Stimulated activated CD8-positive, alpha-beta memory T cell treated with anti-CD3 and anti-CD28 coated beads, Interleukin-12 subunit alpha, Interleukin-12 subunit beta, amount 100 ng/mL, for 4 hours (primary cell): ENCODE results near the gene TSPAN17.
"Not testable (repeated sequence)": the region's sequence is repeated elsewhere in the genome, so short reads cannot be mapped to it uniquely, and the experiment has no call there.

Source experiments
- DNase-seq: peaks from one replicate; pipeline ENCODE4 v3.0.0-alpha.2; 2020; ENCODE audit warnings: low read depth

The TSPAN17 gene

DNA sequence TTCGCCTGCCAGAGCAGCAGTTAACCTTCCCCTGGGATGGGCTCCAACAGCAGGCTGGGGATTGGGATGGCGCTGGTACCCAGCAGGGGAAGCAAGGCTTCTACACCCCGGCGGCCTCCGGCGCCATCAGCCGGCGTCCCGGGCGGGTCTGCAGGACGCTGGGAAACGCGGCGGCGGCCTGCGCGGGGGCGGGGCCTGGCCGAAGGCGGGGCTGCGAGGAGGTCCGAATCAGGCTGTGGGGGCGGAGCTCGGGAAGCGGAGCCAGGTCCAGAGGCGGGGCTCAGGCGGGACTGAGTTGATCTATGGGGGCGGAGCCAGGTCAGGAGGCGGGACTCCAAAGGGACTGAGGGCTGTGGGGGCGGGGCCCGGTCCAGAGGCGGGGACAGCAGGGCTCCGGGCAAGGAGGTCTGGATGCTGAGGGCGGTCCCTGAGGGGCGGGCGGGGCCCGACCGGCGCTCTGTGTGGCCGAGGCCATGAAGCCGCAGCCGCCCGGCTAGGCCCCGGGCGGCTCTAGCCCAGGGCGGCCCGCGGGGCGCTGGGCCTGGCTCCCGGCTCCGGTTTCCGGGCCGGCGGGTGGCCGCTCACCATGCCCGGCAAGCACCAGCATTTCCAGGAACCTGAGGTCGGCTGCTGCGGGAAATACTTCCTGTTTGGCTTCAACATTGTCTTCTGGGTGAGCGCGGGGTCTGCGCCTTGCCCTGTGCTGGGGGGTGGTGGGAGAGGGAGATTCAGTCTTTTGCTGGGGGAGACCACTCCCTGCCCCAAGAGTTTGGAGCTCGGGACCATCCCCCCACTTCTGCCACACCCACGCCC, at the start of gene TSPAN17:
TSPAN17 (plus strand) TSS at position 455 of the 813 bp plus-strand sequence; CDS start at position 587, 132 bp downstream.
- peak; percentile 94 for DNase-seq

GRCh38 chr5:176599749-176600430, 47.4 kb upstream of the TSPAN17 start:
- not testable (repeated sequence) for DNase-seq

DNA sequence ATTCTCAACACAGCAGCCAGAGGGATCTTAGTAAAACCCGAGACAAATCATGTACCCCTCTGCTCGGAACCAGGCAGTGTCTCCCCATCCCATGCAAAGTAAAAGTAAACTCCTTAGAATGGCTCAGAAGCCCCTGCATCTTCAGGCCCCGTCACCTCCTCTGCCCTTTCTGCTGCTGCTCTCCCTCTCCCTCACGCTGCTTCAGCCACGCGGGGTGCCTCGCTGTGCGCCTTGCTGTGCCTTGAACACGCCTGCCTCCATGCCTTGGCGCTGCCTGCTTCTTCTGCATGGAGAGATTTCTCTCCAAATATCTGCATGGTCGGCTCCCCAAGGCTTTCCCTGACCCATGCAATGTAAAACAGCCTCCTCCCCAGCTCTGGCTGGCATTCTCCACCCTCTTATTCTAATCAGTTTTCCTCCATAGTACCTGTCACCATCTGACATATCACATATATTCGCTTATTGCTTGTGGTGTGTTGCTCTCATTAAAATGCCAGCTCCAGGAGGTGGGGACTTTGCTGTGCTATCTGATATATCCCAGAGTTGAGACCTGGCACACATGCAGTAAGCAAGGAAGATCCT, 45.3 kb upstream of the TSPAN17 start:
- DNase-seq: no peak

DNA sequence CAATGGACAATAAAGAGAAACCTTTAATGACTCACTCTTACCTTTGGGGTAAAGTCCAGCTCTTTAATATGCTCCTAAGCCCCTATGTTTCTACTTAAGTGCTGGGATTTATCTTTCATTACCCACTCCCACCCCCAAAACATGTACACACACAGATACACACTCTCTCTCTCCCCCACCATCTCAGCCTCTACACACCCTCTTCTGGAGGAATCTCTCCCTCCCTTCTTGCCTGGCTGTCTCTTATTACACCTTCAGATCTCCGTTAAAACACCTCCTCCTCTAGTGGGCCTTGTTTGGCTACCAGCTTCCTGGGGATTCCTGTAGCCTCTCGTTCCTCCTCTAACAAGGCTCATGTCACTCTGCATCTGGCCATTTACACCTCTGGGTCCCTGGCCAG, 44.2 kb upstream of the TSPAN17 start:
- DNase-seq: no peak

- DNase-seq: no peak
These were observed 41.3 kb upstream of the TSPAN17 start for GRCh38 chr5:176606032-176606431.

DNA sequence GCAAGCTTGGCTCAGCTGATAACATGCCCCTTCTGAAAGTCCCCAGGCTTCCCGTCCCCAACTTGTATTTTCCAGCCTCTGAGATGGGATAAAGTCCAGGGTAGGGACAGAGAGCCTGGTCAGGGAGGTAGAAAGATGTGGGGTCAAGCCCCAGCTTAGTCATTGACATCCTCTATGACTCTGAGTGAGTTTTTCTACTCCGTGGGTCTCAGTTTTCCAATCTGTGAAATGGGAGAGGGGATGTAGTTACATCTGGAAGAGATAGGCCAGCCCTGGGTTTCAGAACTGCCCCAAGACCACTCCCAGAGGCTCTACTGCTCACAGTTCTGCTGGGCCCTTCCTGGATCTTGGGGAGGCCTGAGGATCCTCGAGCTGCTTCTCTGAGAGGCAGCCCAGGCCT, 40.4 kb upstream of the TSPAN17 start:
- DNase-seq: no peak

- DNase-seq: no peak
These were observed 39.1 kb upstream of the TSPAN17 start for GRCh38 chr5:176608142-176608705.

DNA sequence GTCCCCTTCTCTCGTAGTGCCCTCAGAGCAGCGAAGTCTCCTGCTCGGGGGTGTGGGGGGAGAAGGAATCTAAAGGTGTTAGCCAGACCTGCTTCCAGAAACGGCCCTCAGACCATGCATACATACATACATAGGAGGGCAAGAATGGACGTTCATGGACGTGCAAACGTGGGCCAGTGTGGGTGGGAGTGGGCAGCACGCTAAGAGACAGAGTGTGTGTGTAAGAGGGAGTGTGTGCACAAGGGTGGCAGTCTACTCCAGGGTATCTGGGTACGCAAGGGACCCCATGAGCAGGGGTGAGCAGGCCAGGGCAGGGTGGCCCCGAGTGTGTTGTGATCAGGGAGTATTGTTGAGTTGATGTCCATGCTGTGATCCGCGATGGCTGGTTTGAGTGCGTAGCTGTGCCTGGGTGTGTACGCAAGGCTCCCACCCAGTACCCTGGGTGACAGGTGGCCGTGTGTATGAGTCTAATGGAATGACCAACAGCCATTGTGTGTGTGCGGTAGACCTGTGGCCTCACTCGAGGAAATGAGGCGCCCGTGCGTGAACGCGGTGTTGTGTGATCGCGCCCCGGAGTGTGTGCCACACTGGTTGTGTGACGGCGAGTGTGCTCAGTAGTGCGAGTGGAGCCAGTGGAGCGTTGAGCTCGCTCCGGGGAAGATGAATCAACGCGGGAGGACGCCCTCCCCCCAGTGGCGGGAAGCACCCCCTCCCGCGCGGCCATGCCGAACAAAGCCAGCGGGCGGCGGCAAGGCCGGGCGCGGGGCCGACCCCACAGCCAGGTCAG, 38.2 kb upstream of the TSPAN17 start:
- DNase-seq: no peak

DNA sequence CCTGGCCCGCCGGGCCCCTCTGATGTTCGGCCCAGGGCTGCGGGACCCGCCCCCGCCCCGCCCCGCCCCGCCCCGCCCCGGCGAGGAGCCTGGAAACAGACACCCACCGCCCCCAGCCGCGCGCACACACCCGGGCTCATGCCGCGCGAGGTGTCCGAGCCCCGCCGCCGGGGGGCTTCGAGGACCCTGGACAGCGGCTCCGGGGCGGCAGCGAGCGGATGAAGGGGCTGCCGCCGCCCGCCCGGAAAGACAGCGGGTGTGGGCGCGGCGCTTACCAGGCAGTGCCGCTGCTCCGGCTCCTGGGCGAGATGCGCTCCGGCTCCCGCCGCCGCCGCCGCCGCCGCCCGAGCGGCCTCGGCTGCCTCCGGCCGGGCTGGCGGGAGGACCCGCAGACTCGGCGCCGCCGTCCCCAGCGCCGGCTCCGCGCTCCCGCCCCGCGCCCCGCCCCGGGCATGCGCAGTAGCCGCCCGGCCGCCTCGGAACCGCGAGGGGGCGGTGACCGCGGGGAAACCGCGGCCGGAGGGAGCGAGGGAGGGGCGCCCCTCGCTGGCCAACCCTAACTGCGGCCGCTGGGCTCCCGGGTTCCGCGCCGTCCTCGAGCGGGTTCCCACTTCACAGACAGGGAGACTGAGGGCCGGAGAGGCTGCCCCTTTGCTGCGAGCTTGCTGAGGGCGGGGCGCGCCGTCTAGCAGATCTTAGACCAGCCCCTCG, 37.4 kb upstream of the TSPAN17 start, which contains the start of gene GPRIN1:
GPRIN1 (minus strand) TSS at position 433 of the 711 bp plus-strand sequence. CDS start 10,322 bp downstream, outside the sequence.
- peak; percentile 43 for DNase-seq

- DNase-seq: no peak
These were observed 36.9 kb upstream of the TSPAN17 start for GRCh38 chr5:176610435-176610773.

DNA sequence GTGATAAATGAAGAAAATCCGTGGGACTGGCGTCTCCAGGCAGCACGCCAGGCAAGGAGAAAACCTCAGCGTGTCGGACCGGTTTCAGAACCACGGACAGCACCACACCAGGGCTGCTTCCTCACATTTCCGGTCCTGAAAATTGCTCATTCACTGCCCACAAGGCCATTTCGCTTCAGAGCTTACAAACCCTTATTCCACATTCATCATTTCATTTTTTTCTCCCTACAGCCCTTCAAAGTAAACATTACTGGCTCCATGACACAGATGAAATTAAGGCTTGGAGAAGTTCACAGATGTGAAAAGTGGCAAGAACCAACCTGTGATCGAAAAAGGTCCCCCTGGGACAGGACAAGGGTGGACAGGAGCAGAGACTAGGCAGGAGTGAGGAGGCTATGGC, 35.8 kb upstream of the TSPAN17 start:
- no peak for DNase-seq

- DNase-seq: no peak
These were observed 35.3 kb upstream of the TSPAN17 start for GRCh38 chr5:176612008-176612407.

DNA sequence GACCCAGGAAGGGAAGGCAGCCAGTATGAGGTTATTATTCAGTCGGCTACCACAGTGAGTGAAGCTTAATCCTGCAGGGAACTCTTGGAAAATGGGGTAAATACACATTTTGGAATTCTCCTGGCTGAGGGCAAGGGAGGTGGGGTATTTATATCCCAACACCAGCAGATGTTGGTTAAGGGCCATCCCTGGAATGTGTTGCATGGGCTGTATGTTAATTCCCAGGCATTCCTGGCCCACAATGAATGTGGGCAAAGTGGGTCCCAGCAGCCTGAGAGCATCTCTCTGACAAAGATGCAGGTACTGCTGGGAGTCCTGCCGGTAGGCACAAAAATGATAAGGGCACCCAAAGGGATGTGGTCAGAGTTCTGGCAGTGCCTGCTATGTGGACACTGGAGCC, 34.4 kb upstream of the TSPAN17 start:
- no peak for DNase-seq

GRCh38 chr5:176614805-176615478, 32.3 kb upstream of the TSPAN17 start:
- no peak for DNase-seq

DNA sequence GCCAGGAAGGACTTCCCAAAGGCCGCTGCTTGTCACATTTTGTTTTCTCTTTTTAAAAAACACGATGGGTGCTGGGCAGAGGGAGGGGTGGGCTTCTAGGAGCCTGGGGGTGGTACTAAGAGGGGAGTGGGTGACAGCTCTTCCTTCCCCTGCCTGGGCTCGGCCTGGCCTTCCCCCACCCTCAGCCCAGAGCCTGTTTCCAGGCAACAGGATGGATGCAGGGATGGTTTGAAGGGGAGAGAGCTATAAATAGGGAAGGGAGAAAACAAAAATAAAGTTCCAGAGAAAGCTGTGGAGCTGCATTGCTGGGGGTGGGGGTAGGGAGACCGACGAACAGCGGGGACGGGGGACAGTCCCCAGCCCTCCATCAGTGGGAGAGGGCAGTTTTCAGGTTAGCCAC, 30.8 kb upstream of the TSPAN17 start:
- DNase-seq: no peak

- DNase-seq: no peak
These were observed 28.5 kb upstream of the TSPAN17 start for GRCh38 chr5:176618783-176619182.

- peak; percentile 58 for DNase-seq
These were observed 28.1 kb upstream of the TSPAN17 start for GRCh38 chr5:176619203-176619568.

DNA sequence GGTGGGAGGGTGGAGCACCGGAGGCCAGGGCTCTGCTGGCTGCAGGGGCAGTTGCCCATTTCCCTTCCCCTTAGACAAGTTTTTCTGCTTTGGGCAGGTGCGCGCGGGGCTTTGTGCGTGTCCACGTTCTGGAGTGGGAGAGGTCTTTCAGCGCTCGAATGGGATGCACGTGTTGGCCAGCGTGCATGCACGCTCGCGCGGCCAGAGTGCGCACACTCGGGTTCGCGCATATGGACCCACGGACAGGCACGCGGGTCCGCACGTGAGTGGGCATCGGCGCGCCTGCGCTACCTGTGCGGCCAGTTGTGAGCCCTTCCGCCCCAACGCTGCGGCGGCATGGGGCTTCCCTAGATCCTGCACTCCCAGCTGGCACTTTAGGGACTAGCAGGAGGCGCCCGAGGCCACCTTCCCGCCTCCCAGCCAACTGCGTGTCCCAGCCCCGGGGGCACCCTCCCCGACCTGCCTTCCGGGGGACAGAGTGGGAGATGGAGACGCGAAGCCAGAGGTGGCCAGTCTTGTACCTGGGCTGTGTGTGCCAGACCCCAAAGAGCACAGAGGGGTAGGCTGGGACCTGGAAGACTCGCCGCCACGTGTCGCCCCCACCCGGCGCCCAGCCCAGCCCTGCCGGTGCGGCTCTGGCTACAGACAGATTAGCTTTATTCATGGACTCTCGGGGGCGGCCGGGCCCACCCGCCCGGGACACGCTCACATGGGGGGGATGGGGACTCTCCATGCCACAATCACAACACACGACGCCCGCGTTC, 27.5 kb upstream of the TSPAN17 start:
- DNase-seq: no peak

DNA sequence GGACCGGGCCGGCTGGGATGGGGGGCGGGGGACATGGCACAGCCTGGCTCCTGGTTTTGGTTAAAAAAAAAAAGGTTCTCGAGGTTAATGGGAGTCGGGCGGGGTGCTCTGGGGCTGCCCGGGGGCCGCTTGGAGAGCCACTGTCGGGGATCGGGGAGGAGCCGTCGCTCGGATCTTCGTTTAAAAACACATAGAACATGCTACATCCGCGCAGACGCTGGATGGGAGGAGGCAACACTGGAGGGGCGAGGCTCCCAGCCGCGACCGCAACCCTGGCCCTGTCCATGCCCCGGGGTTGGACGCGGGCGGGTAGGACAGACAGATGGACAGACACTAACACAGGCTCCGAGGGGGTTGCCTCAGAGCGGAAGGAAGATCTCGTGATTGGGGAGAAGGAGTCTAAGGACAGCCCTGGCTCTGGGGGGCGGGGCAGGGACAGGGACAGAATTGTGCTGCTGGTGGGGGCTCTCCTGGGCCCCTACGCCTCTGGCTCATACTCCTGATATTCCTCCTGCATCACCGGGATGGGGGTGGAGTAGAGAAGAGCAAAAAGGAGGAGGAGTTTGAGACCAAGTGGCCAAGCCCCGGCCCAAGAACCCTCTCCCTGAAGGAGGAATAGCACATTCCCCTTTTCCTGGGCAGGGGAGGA, 26.8 kb upstream of the TSPAN17 start:
- DNase-seq: no peak
